RCC 7860 (cell line): Measurements from ENCODE around the gene ZCCHC17.
A peak's percentile ranks its signal among the peaks of the same experiment; 100 is the strongest.
"Not testable (repeated sequence)": the region's sequence is repeated elsewhere in the genome, so short reads cannot be mapped to it uniquely, and the experiment has no call there.

Source experiments
- DNase-seq: peaks from one replicate; pipeline ENCODE4 v3.0.0-alpha.2; 2015; ENCODE audit warnings: low spot score
- FAIRE-seq: peaks from 2 replicates; lab custom pipeline; 2012; peaks lifted over from hg19 to GRCh38; lab: Jason Lieb, UNC

Gene ZCCHC17

DNA sequence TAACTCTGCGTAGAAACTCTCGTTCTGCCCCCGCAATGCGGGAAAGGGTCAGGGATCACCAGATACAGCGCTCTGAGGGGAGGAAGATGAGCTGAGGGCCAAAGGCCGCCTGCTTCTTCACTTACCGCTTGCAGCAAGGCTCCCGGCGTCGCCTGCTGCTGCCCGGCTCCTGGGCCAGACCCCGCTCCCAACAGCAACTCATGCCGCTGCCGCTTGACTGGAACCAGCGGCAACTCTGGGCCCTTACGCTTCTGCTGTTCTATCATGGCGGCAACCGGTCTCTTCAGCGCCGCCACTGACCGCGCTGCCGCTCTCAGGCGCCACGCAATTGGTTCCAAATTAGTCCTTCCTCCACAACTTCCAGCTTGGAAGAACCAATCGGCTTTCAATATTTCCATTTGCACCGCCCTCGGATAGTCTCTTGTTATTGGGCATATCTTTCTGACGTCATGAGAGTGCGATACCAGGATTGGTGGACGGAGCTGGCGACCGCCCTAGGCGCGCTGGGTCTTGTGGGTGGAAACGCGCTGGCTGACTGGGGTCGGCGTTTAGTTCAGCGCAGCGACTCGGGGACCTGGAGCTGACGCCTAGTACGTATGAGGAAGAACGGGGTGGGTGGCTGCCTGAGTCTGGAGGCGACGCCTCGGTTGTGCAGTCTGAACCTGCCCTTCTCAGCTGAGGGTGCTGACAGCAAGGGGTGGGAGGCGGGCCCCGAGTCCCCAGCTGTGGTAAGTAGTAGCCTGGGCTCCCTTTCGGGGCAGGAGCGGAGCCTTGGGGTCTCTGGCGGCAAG, at the start of gene ZCCHC17, which contains the start of gene SNRNP40:
TSS of gene ZCCHC17 (plus strand) at position 547 of the 791 bp plus-strand sequence. CDS start 13,067 bp downstream, outside the sequence.
TSS of gene SNRNP40 (minus strand) at position 303 of the 791 bp plus-strand sequence. CDS start at position 266, 37 bp downstream.
- DNase-seq = peak; percentile 98
- peak; percentile 95 for FAIRE-seq

GRCh38 chr1:31248276-31248675, 48.6 kb upstream of the ZCCHC17 start:
- no peak for FAIRE-seq
- no peak for DNase-seq

- FAIRE-seq (no peak), DNase-seq (no peak)
Observed at GRCh38 chr1:31249854-31250253, 47.0 kb upstream of the ZCCHC17 start.

- FAIRE-seq (no peak), DNase-seq (no peak)
Observed at GRCh38 chr1:31257213-31257612, 39.6 kb upstream of the ZCCHC17 start.

- no peak for DNase-seq
- no peak for FAIRE-seq
Observed at GRCh38 chr1:31258581-31258980, 38.3 kb upstream of the ZCCHC17 start.

DNA sequence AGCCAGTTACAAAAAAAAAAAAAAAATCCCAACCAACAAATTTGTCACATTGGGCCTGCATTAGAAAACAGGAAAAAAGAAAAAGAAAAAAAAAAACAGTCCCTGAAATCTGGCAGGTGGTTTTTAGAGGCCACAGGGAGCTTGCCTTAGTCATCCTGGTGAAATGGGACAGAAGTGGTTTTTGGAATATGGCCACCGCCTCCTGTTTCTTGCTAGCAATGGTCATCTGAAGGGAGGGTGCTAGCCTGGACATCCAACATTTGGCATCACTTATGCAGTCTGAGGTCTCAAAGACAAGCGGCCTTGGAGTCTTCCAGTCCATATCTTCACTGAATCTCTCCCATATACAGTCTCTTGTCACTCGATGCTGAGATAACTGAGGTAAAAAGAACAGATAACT, 37.1 kb upstream of the ZCCHC17 start:
- no peak for DNase-seq
- no peak for FAIRE-seq

- FAIRE-seq = no peak
- DNase-seq = no peak
Observed at GRCh38 chr1:31261916-31262315, 34.9 kb upstream of the ZCCHC17 start.

GRCh38 chr1:31262393-31262792, 34.4 kb upstream of the ZCCHC17 start:
- not testable (repeated sequence) for FAIRE-seq

DNA sequence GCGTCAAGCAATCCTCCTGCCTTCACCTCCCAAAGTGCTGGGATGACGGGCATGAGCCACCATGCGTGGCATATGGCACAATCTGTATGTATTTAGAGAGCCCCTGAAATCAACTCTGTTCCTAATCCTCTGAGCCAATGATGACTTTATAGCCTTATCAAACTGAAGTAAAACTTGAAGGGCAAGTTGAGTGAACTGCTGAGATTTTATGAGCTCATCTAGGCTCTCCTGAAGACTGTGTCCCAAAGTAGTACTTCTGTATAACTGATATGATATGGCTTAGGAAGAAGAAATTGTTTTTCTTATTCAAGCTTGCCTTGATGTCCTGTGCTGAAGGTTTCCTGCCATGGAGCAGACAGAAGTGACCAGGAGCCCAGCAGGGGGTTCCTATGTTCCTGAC, 33.4 kb upstream of the ZCCHC17 start:
- no peak for FAIRE-seq
- no peak for DNase-seq

More at GRCh38 chr1:31262393-31262792, 34.4 kb upstream of the ZCCHC17 start:
- not testable (repeated sequence) for DNase-seq

DNA sequence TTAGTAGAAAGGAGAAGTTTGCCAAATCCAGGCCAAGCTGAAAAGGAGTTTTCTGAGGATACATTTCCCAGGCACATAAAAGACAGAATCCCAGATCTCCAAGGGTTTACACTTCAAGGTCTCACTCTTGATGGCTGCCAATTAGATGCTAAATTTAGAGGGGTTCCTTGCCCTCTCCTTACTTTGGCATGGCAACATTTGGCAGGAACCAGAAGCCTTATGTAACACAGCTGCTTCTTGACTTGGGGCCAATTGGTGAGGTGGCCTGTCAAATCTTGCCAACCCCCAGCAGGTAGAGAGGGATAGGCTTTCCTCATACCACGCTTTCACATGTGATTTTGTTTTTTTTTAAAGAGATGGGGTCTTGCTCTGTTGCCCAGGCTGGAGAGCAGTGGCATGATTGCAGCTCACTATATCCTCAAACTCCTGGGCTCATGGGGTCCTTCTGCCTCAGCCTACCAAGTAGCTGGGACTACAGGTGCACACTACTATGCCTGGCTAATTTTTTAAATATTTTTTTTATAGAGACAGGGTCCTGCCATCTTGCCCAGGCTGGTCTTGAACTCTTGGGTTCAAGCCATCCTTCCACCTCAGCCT, 31.9 kb upstream of the ZCCHC17 start:
- DNase-seq (no peak), FAIRE-seq (no peak)

GRCh38 chr1:31266547-31266946, 30.3 kb upstream of the ZCCHC17 start:
- no peak for DNase-seq
- no peak for FAIRE-seq

DNA sequence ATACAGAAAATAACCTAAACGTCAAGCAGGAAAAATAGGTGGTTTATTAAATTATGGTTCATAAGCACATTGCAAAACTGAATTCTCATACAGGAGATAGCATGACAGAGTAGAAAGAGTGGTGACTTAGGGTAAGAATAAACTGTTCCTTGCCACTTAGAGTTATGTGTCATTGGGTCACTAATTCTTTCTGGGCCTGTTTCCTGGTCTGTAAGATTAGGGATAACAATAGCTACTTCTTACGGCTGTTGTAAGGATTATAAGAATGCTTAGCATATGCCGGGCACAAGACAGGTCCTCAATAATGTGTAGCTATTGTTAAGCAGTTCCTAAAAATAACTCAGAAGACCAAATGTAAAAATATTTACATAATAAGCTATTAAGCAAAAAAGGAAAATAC, 24.5 kb upstream of the ZCCHC17 start:
- FAIRE-seq = no peak
- DNase-seq = no peak

DNA sequence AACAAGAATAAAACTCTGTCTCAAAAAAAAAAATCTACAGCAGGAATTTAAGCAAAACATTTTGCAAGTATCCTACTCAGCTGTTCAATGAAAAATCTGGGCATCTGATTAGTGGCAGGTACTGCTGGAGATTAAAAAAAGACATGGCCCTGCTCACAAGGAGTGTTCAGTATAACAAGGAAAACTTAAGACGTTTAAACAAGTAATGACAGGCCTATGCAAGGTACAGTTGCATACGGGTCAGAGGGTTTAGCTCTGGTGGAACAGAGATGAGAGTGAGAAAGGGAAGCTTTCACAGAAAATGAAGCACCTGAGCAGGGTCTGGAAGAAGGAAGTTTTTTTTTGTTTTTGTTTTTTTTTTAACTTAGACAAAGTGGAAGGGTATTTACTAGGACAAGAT, 23.2 kb upstream of the ZCCHC17 start:
- FAIRE-seq (no peak), DNase-seq (no peak)

DNA sequence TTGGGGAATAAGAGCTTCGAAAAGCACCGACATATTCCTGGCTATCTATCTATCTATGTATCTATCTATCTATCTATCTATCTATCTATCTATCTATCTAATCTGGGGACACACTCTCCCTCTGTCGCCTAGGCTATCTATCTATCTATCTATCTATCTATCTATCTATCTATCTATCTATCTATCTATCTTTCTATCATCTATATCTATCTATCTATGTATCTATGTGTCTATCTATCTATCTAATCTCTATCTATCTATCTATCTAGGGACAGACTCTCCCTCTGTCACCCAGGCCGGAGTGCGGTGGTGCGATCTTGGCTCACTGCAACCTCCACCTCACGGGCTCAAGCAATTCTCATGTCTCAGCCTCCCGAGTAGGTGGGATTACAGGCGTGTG, 14.4 kb upstream of the ZCCHC17 start:
- not testable (repeated sequence) for DNase-seq, FAIRE-seq

GRCh38 chr1:31287791-31288190, 9.0 kb upstream of the ZCCHC17 start:
- DNase-seq, FAIRE-seq: not testable (repeated sequence)

GRCh38 chr1:31289021-31289420, 7.8 kb upstream of the ZCCHC17 start:
- no peak for FAIRE-seq
- no peak for DNase-seq

GRCh38 chr1:31295874-31296485, 852 bp upstream of the ZCCHC17 start:
- no peak for DNase-seq
- FAIRE-seq = no peak

DNA sequence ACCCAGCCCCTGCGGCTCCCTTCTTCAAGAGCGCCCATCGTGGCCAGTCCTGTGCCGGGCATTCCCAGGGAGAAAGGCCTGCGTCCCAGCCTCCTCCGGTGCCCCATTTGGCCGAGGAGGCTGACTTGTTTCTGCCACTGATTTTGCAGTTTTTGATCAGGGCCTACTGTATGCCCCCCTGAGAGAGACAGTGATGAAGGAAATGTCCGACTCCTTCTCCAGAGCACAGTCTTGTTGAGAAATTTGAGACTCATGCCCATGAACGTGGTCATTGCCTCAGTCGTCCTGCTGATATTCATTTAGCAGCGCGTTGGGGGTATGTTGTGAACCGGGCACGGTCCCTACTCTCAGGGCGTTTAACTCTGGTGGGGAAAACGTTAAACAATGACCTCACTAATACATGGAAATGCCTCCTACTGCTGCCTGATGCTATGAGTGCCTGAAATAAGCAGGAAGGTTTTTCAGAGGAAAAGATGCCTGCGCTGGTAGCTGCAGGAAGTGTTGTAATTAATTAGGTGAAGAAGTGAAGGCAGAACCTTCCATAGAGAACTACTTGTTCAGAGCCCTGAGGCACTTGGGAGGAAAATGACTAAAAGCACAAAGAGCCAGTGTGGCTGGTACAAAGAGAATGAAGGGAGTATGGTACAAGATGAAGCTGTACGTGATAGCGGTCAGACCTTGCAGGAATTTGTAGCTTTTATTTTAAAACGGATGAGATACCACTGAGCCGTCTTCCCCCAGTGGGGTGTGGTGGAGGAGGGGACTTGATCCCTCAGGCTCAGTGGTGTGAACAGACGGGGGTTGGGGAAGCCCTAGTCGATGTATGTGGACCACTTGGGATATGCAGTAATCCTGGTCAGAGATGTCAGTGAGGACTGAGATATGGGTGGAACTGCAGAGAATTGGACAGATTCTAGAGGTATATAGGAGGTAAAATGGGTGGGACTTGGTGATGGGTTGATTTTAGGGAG, 730 bp downstream of the ZCCHC17 start:
- no peak for DNase-seq
- no peak for FAIRE-seq

- FAIRE-seq (no peak), DNase-seq (no peak)
Observed at GRCh38 chr1:31299365-31299764, 2.5 kb downstream of the ZCCHC17 start.

DNA sequence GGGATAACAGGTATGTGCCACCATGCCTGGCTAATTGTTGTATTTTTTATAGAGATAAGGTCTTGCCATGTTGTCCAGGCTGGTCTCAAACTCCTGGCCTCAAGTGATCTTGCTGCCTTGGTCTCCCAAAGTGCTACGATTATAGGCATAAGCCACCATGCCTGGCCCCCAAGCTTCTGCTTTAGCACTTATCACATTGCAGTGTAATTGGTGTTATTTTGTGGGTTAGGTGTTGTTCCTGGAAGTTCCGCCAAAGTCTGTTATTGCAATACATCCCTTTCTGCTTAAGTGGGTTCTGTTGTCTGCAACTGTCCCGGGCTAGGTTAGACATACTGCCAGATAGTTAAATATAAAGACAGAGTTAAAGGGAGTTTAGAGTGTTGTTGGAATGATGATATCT, 3.4 kb downstream of the ZCCHC17 start:
- FAIRE-seq (no peak), DNase-seq (no peak)
